ENCODE measurements around the gene IGSF21. TPM values are rescaled to one million over a fixed set of nuclear protein-coding genes. Genes with fewer than 3 reads are reported as not detected.

IGSF21 gene
- total RNA-seq, 4 donors from 2014 or later: 4.7 to 10.2 (median 5.9) TPM

- Histone ChIP-seq H3K4me1 (no peaks in the 10 kb centered on the region), H3K27ac (no peak overlapping the region), H3K27me3 (no peaks in the 10 kb centered on the region), H3K9me3 (peaks cover 0 to 17% (median 2%) of the 10 kb centered on the region in 4 donors), H3K36me3 (no peaks in the 10 kb centered on the region), H3K4me3 (no peak overlapping the region)
- 39 to 68% methylated on average over 2 to 4 of the region's 4 CpGs for WGBS, 2 donors
- no peak for DNase-seq (ENCODE audit: low spot score in 2 of 2)
- TF ChIP-seq POLR2A (IDR thresholded peaks at IDR 0.05): no peak
- TF ChIP-seq EP300 (IDR thresholded peaks at IDR 0.05): no peak
- no peak for TF ChIP-seq CTCF (IDR thresholded peaks at IDR 0.05)
Observed at GRCh38 chr1:18247151-18247550, 139.6 kb downstream of the IGSF21 start.

- no peak for TF ChIP-seq POLR2A (IDR thresholded peaks at IDR 0.05)
- no peak for TF ChIP-seq EP300 (IDR thresholded peaks at IDR 0.05)
- no peak for TF ChIP-seq CTCF (IDR thresholded peaks at IDR 0.05)
- WGBS, 2 donors: 46 to 62% methylated on average over 2 to 3 of the region's 3 CpGs
- no peaks in the 10 kb centered on the region for H3K36me3 ChIP-seq
- no peaks in the 10 kb centered on the region for H3K4me1 ChIP-seq
- H3K27ac ChIP-seq: no peak overlapping the region
- no peak for DNase-seq (ENCODE audit: low spot score in 2 of 2)
- H3K9me3 ChIP-seq: peaks cover 0 to 25% (median 2%) of the 10 kb centered on the region in 4 donors
- no peaks in the 10 kb centered on the region for H3K27me3 ChIP-seq
- H3K4me3 ChIP-seq: no peak overlapping the region
Observed at GRCh38 chr1:18249631-18250030, 142.0 kb downstream of the IGSF21 start.

- no peaks in the 10 kb centered on the region for H3K27me3 ChIP-seq
- H3K9me3 ChIP-seq: peaks cover 0 to 30% (median 2%) of the 10 kb centered on the region in 4 donors
- H3K36me3 ChIP-seq: no peaks in the 10 kb centered on the region
- no peak overlapping the region for H3K4me3 ChIP-seq
- TF ChIP-seq POLR2A (IDR thresholded peaks at IDR 0.05): no peak
- no peak for TF ChIP-seq CTCF (IDR thresholded peaks at IDR 0.05)
- TF ChIP-seq EP300 (IDR thresholded peaks at IDR 0.05): no peak
- H3K27ac ChIP-seq: no peak overlapping the region
- WGBS, 2 donors: 72 to 76% methylated on average over 4 of the region's 4 CpGs
- no peaks in the 10 kb centered on the region for H3K4me1 ChIP-seq
- DNase-seq (ENCODE audit: low spot score in 2 of 2): no peak
Observed at GRCh38 chr1:18253093-18253492, 145.5 kb downstream of the IGSF21 start.

GRCh38 chr1:18256282-18257235 is 149.0 kb downstream of the IGSF21 start:
- TF ChIP-seq POLR2A (IDR thresholded peaks at IDR 0.05) (no peak), CTCF (IDR thresholded peaks at IDR 0.05) (no peak), EP300 (IDR thresholded peaks at IDR 0.05) (no peak)

GRCh38 chr1:18257778-18258177 is 150.2 kb downstream of the IGSF21 start:
- WGBS, 2 donors: 63 to 81% methylated on average over 3 of the region's 3 CpGs

More at GRCh38 chr1:18256282-18257235, 149.0 kb downstream of the IGSF21 start:
- no peak overlapping the region for H3K27ac ChIP-seq
- peak in 1 of 2 donors; percentile 14 for DNase-seq (ENCODE audit: low spot score in 2 of 2)
- no peaks in the 10 kb centered on the region for H3K27me3 ChIP-seq
- H3K4me1 ChIP-seq: no peaks in the 10 kb centered on the region
- H3K36me3 ChIP-seq: no peaks in the 10 kb centered on the region
- no peak overlapping the region for H3K4me3 ChIP-seq
- 36 to 38% methylated on average over 17 to 18 of the region's 18 CpGs for WGBS, 2 donors
- peaks cover 0 to 19% (median 0%) of the 10 kb centered on the region in 4 donors for H3K9me3 ChIP-seq

More at GRCh38 chr1:18257778-18258177, 150.2 kb downstream of the IGSF21 start:
- H3K9me3 ChIP-seq: peaks cover 0 to 7% (median 0%) of the 10 kb centered on the region in 4 donors
- no peaks in the 10 kb centered on the region for H3K36me3 ChIP-seq
- no peaks in the 10 kb centered on the region for H3K4me1 ChIP-seq
- H3K27ac ChIP-seq: no peak overlapping the region
- no peaks in the 10 kb centered on the region for H3K27me3 ChIP-seq
- DNase-seq (ENCODE audit: low spot score in 2 of 2): no peak
- no peak overlapping the region for H3K4me3 ChIP-seq
- TF ChIP-seq EP300 (IDR thresholded peaks at IDR 0.05) (no peak), CTCF (IDR thresholded peaks at IDR 0.05) (no peak)

All from tibial nerve (tissue), 4 donors.